IPS DF 4.7 (cell line): ENCODE measurements around the gene TPRN.

ENCODE experiments used
- DNase-seq: peaks from one replicate; pipeline ENCODE4 v3.0.0-alpha.2; 2013; ENCODE audit warnings: low spot score; ENCODE audit errors: extremely low read depth

The TPRN gene

GRCh38 chr9:137146527-137146918 is 54.0 kb downstream of the TPRN start:
- no peak for DNase-seq

- no peak for DNase-seq
Measured at GRCh38 chr9:137145731-137146526, 54.6 kb downstream of the TPRN start.

GRCh38 chr9:137143459-137143858 is 57.1 kb downstream of the TPRN start:
- DNase-seq, result no peak

- no peak for DNase-seq
Measured at GRCh38 chr9:137141976-137142936, 58.3 kb downstream of the TPRN start.
